Keratinocyte (primary cell): ENCODE data around the gene DCXR.

Experiments used
- EZH2 ChIP-seq: IDR thresholded peaks from one replicate; pipeline ENCODE4 v1.6.1; 2012; ENCODE audit warnings: inconsistent platforms, mild to moderate bottlenecking, low read length, moderate library complexity
- TF ChIP-seq, protein P1 (sequence below), 3 experiments: IDR thresholded peaks in 1 of 3; conservative IDR thresholded peaks in 1 of 3; optimal IDR thresholded peaks in 1 of 3; 2 replicates in 2 of 3; 3 replicates in 1 of 3; pipeline versions ENCODE3 to v1.5.1; 2011; ENCODE audit warnings: low read length in 3 of 3, mild to moderate bottlenecking in 3 of 3, moderate library complexity in 2 of 3, control low read depth in 1 of 3, inconsistent platforms in 1 of 3; ENCODE audit not compliant: insufficient read depth in 2 of 3; ENCODE audit errors: extremely low read depth in 1 of 3

DNA sequence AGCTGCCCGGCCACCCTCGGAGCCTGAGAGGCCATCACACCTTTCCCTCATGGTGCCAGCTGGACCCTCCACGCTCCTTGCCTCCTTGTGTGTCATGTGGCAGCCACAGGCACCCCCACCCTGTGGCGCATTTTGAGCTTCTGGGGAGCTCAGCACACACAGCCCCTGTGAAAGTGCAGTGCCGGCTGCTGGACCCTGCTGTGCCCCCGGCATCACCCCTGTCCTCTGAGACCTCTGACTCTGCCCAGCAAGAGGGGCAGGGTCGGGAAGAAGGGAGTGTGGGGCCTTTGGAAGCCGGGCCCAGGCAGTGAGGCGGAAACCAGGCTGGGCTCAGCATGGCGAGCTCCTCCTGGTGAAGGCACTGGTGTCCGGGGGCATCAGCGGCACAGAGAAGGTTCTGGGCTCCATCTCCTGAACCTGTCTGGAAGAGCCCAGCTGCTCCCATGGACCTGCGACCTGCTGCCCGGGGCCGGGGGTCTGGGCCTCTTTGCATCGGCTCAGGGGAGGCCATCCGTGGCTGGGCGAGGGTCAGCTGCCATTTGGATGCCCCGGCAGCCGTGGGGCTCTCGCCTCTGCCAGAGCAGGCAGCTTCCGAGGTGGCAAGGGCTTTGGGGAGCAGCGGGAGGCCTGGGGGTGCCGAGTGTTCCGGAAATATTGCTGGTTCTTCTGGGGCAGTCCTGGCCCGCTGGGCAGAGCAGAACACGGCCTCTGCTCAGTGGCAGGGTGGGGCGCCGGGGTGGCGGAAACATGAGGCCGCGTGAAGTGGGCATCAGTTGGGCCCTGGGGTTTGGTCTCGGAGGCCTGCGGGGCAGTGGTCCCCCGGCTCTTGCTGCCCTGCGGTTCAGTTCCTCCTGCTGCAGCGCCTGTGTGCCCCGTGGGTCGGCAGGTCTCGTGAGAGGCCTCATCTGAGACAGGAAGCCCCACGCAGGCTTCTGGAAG, 32.7 kb downstream of the DCXR start:
- TF ChIP-seq, protein P1, sequence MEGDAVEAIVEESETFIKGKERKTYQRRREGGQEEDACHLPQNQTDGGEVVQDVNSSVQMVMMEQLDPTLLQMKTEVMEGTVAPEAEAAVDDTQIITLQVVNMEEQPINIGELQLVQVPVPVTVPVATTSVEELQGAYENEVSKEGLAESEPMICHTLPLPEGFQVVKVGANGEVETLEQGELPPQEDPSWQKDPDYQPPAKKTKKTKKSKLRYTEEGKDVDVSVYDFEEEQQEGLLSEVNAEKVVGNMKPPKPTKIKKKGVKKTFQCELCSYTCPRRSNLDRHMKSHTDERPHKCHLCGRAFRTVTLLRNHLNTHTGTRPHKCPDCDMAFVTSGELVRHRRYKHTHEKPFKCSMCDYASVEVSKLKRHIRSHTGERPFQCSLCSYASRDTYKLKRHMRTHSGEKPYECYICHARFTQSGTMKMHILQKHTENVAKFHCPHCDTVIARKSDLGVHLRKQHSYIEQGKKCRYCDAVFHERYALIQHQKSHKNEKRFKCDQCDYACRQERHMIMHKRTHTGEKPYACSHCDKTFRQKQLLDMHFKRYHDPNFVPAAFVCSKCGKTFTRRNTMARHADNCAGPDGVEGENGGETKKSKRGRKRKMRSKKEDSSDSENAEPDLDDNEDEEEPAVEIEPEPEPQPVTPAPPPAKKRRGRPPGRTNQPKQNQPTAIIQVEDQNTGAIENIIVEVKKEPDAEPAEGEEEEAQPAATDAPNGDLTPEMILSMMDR (optimal IDR thresholded peaks at IDR 0.05 in 1 of 3, IDR thresholded peaks at IDR 0.05 in 1 of 3, conservative IDR thresholded peaks at IDR 0.05 in 1 of 3; ENCODE audit: extremely low read depth in 1 of 3, insufficient read depth in 2 of 3, low read length in 3 of 3): no peak
- no peak for TF ChIP-seq EZH2
